ENCODE data around the gene PDLIM3.

PDLIM3 gene

GRCh38 chr4:185480016-185480732 lies 55.1 kb downstream of the PDLIM3 start:
- DNase-seq: no peak
- Histone ChIP-seq H3K4me2 (ENCODE audit: low read length, poor library complexity, severe bottlenecking) (no peak overlapping the region), H3K79me1 (replicated peaks; ENCODE audit: low read length, poor library complexity, severe bottlenecking) (no peaks in the 10 kb centered on the region), H3K9ac (ENCODE audit: low read length) (no peak overlapping the region), H3K27ac (ENCODE audit: low read length, poor library complexity, severe bottlenecking) (no peak overlapping the region), H3K18ac (ENCODE audit: low read depth in 1 of 2, low read length in 2 of 2) (no peak overlapping the region), H3K4ac (ENCODE audit: low read depth in 1 of 2, low read length in 2 of 2) (no peak overlapping the region), H2BK12ac (ENCODE audit: low read length in 2 of 2) (no peak overlapping the region), H3K4me3 (ENCODE audit: insufficient read depth in 1 of 2, low read depth in 1 of 2, low read length in 2 of 2) (no peak overlapping the region), H3K36me3 (ENCODE audit: control insufficient read depth in 1 of 2, insufficient read depth in 2 of 2, low read depth in 1 of 2, low read length in 2 of 2) (no peaks in the 10 kb centered on the region), H3K9me3 (ENCODE audit: control insufficient read depth, low read length) (no peaks in the 10 kb centered on the region), H4K91ac (ENCODE audit: low read length) (no peak overlapping the region), H4K8ac (ENCODE audit: low read length) (no peak overlapping the region), H2AK5ac (ENCODE audit: low read length, severe bottlenecking) (no peak overlapping the region), H3K23ac (ENCODE audit: low read length in 2 of 2) (no peak overlapping the region), H3K14ac (ENCODE audit: low read length in 2 of 2) (no peak overlapping the region), H3K27me3 (ENCODE audit: control insufficient read depth in 1 of 2, insufficient read depth in 1 of 2, low read length in 2 of 2) (peaks cover 4 to 6% of the 10 kb centered on the region in 2 experiments), H2BK5ac (ENCODE audit: low read depth, low read length, poor library complexity, severe bottlenecking) (no peak overlapping the region), H2BK15ac (ENCODE audit: low read depth, poor library complexity, severe bottlenecking) (no peak overlapping the region), H2BK120ac (ENCODE audit: low read depth, low read length) (no peak overlapping the region), H3K4me1 (ENCODE audit: control insufficient read depth, insufficient read depth, low read depth, low read length) (no peaks in the 10 kb centered on the region), H2AFZ (ENCODE audit: low read depth, low read length) (no peak overlapping the region)
- WGBS: 60% methylated on average over 15 of the region's 15 CpGs

GRCh38 chr4:185479507-185479971 lies 55.8 kb downstream of the PDLIM3 start:
- Histone ChIP-seq H3K9me3 (ENCODE audit: control insufficient read depth, low read length) (no peaks in the 10 kb centered on the region), H3K4me3 (ENCODE audit: insufficient read depth in 1 of 2, low read depth in 1 of 2, low read length in 2 of 2) (no peak overlapping the region), H2BK15ac (ENCODE audit: low read depth, poor library complexity, severe bottlenecking) (no peak overlapping the region), H2BK120ac (ENCODE audit: low read depth, low read length) (no peak overlapping the region), H3K79me1 (replicated peaks; ENCODE audit: low read length, poor library complexity, severe bottlenecking) (no peaks in the 10 kb centered on the region), H2BK5ac (ENCODE audit: low read depth, low read length, poor library complexity, severe bottlenecking) (no peak overlapping the region), H3K27ac (ENCODE audit: low read length, poor library complexity, severe bottlenecking) (no peak overlapping the region), H3K9ac (ENCODE audit: low read length) (no peak overlapping the region), H3K4me1 (ENCODE audit: control insufficient read depth, insufficient read depth, low read depth, low read length) (no peaks in the 10 kb centered on the region), H3K4ac (ENCODE audit: low read depth in 1 of 2, low read length in 2 of 2) (no peak overlapping the region), H3K4me2 (ENCODE audit: low read length, poor library complexity, severe bottlenecking) (no peak overlapping the region), H2BK12ac (ENCODE audit: low read length in 2 of 2) (no peak overlapping the region), H4K91ac (ENCODE audit: low read length) (no peak overlapping the region), H4K8ac (ENCODE audit: low read length) (no peak overlapping the region), H3K27me3 (ENCODE audit: control insufficient read depth in 1 of 2, insufficient read depth in 1 of 2, low read length in 2 of 2) (peaks cover 4 to 6% of the 10 kb centered on the region in 2 experiments), H3K36me3 (ENCODE audit: control insufficient read depth in 1 of 2, insufficient read depth in 2 of 2, low read depth in 1 of 2, low read length in 2 of 2) (no peaks in the 10 kb centered on the region), H3K23ac (ENCODE audit: low read length in 2 of 2) (no peak overlapping the region), H3K18ac (ENCODE audit: low read depth in 1 of 2, low read length in 2 of 2) (no peak overlapping the region), H2AK5ac (ENCODE audit: low read length, severe bottlenecking) (no peak overlapping the region), H3K14ac (ENCODE audit: low read length in 2 of 2) (no peak overlapping the region), H2AFZ (ENCODE audit: low read depth, low read length) (no peak overlapping the region)
- DNase-seq: no peak
- 100% methylated on average over 1 of the region's 1 CpG for WGBS

GRCh38 chr4:185473247-185473646 lies 62.1 kb downstream of the PDLIM3 start:
- peaks cover 8% of the 10 kb centered on the region for H3K4me1 ChIP-seq (ENCODE audit: control insufficient read depth, insufficient read depth, low read depth, low read length)
- H3K18ac ChIP-seq (ENCODE audit: low read depth in 1 of 2, low read length in 2 of 2): no peak overlapping the region
- H2BK120ac ChIP-seq (ENCODE audit: low read depth, low read length): no peak overlapping the region
- H2AK5ac ChIP-seq (ENCODE audit: low read length, severe bottlenecking): no peak overlapping the region
- H2AFZ ChIP-seq (ENCODE audit: low read depth, low read length): no peak overlapping the region
- no peak overlapping the region for H4K91ac ChIP-seq (ENCODE audit: low read length)
- H3K4ac ChIP-seq (ENCODE audit: low read depth in 1 of 2, low read length in 2 of 2): no peak overlapping the region
- H2BK15ac ChIP-seq (ENCODE audit: low read depth, poor library complexity, severe bottlenecking): no peak overlapping the region
- DNase-seq: no peak
- H4K8ac ChIP-seq (ENCODE audit: low read length): no peak overlapping the region
- H3K14ac ChIP-seq (ENCODE audit: low read length in 2 of 2): no peak overlapping the region
- H3K4me2 ChIP-seq (ENCODE audit: low read length, poor library complexity, severe bottlenecking): no peak overlapping the region
- H3K4me3 ChIP-seq (ENCODE audit: insufficient read depth in 1 of 2, low read depth in 1 of 2, low read length in 2 of 2): no peak overlapping the region
- no peaks in the 10 kb centered on the region for H3K79me1 ChIP-seq (replicated peaks; ENCODE audit: low read length, poor library complexity, severe bottlenecking)
- no peak overlapping the region for H3K27ac ChIP-seq (ENCODE audit: low read length, poor library complexity, severe bottlenecking)
- H3K9me3 ChIP-seq (ENCODE audit: control insufficient read depth, low read length): no peaks in the 10 kb centered on the region
- H3K9ac ChIP-seq (ENCODE audit: low read length): no peak overlapping the region
- 91% methylated on average over 8 of the region's 8 CpGs for WGBS
- no peak overlapping the region for H2BK5ac ChIP-seq (ENCODE audit: low read depth, low read length, poor library complexity, severe bottlenecking)
- H3K36me3 ChIP-seq (ENCODE audit: control insufficient read depth in 1 of 2, insufficient read depth in 2 of 2, low read depth in 1 of 2, low read length in 2 of 2): no peaks in the 10 kb centered on the region
- H3K23ac ChIP-seq (ENCODE audit: low read length in 2 of 2): no peak overlapping the region
- peaks cover 6 to 15% of the 10 kb centered on the region in 2 experiments for H3K27me3 ChIP-seq (ENCODE audit: control insufficient read depth in 1 of 2, insufficient read depth in 1 of 2, low read length in 2 of 2)
- no peak overlapping the region for H2BK12ac ChIP-seq (ENCODE audit: low read length in 2 of 2)

- Histone ChIP-seq H3K4me3 (ENCODE audit: insufficient read depth in 1 of 2, low read depth in 1 of 2, low read length in 2 of 2) (peak overlapping the region in 1 of 2 experiments; percentile 81), H3K4me1 (ENCODE audit: control insufficient read depth, insufficient read depth, low read depth, low read length) (peaks cover 8% of the 10 kb centered on the region), H4K8ac (ENCODE audit: low read length) (no peak overlapping the region), H2BK5ac (ENCODE audit: low read depth, low read length, poor library complexity, severe bottlenecking) (no peak overlapping the region), H3K9me3 (ENCODE audit: control insufficient read depth, low read length) (no peaks in the 10 kb centered on the region), H2AK5ac (ENCODE audit: low read length, severe bottlenecking) (no peak overlapping the region), H3K14ac (ENCODE audit: low read length in 2 of 2) (no peak overlapping the region), H3K36me3 (ENCODE audit: control insufficient read depth in 1 of 2, insufficient read depth in 2 of 2, low read depth in 1 of 2, low read length in 2 of 2) (no peaks in the 10 kb centered on the region), H3K27ac (ENCODE audit: low read length, poor library complexity, severe bottlenecking) (no peak overlapping the region), H2BK12ac (ENCODE audit: low read length in 2 of 2) (no peak overlapping the region), H2BK120ac (ENCODE audit: low read depth, low read length) (no peak overlapping the region), H3K18ac (ENCODE audit: low read depth in 1 of 2, low read length in 2 of 2) (no peak overlapping the region), H2BK15ac (ENCODE audit: low read depth, poor library complexity, severe bottlenecking) (no peak overlapping the region), H3K9ac (ENCODE audit: low read length) (peak overlapping the region; percentile 88), H3K4ac (ENCODE audit: low read depth in 1 of 2, low read length in 2 of 2) (no peak overlapping the region), H3K79me1 (replicated peaks; ENCODE audit: low read length, poor library complexity, severe bottlenecking) (no peaks in the 10 kb centered on the region), H3K23ac (ENCODE audit: low read length in 2 of 2) (no peak overlapping the region), H3K27me3 (ENCODE audit: control insufficient read depth in 1 of 2, insufficient read depth in 1 of 2, low read length in 2 of 2) (peaks cover 6 to 19% of the 10 kb centered on the region in 2 experiments), H3K4me2 (ENCODE audit: low read length, poor library complexity, severe bottlenecking) (peak overlapping the region; percentile 98), H4K91ac (ENCODE audit: low read length) (no peak overlapping the region), H2AFZ (ENCODE audit: low read depth, low read length) (no peak overlapping the region)
- DNase-seq: no peak
- 75% methylated on average over 7 of the region's 10 CpGs for WGBS
These were observed 63.2 kb downstream of the PDLIM3 start for GRCh38 chr4:185472103-185472542.

Data from mesenchymal stem cell (in vitro differentiated cells and primary cell).